ENCODE results near the gene ZNF511.

The ZNF511 gene

GRCh38 chr10:133266056-133266795, 42.5 kb upstream of the ZNF511 start:
- no peaks in the 10 kb centered on the region for H3K36me3 ChIP-seq (ENCODE audit: insufficient read depth, low read length)
- no peak overlapping the region for H3K4me3 ChIP-seq
- no peak for DNase-seq (ENCODE audit: low read depth, low spot score)
- H3K9me3 ChIP-seq (ENCODE audit: low read depth, low read length): no peaks in the 10 kb centered on the region
- H3K9ac ChIP-seq (ENCODE audit: insufficient read length): no peak overlapping the region
- TF ChIP-seq EZH2 (IDR thresholded peaks at IDR 0.05) (no peak), POLR2AphosphoS5 (IDR thresholded peaks at IDR 0.05; ENCODE audit: borderline replicate concordance, low read depth, low read length) (no peak), FOXP2 (optimal IDR thresholded peaks at IDR 0.05; ENCODE audit: control extremely low read depth, extremely low read length, insufficient read depth) (no peak)
- H3K27ac ChIP-seq: no peak overlapping the region

- TF ChIP-seq POLR2AphosphoS5 (IDR thresholded peaks at IDR 0.05; ENCODE audit: borderline replicate concordance, low read depth, low read length) (no peak), EZH2 (IDR thresholded peaks at IDR 0.05) (no peak), FOXP2 (optimal IDR thresholded peaks at IDR 0.05; ENCODE audit: control extremely low read depth, extremely low read length, insufficient read depth) (no peak)
- Histone ChIP-seq H3K36me3 (ENCODE audit: insufficient read depth, low read length) (no peaks in the 10 kb centered on the region), H3K9ac (ENCODE audit: insufficient read length) (no peak overlapping the region), H3K9me3 (ENCODE audit: low read depth, low read length) (no peaks in the 10 kb centered on the region), H3K27ac (no peak overlapping the region), H3K4me3 (no peak overlapping the region)
- DNase-seq (ENCODE audit: low read depth, low spot score): no peak
Measured at GRCh38 chr10:133267293-133267692, 41.4 kb upstream of the ZNF511 start.

GRCh38 chr10:133267829-133268228, 40.9 kb upstream of the ZNF511 start:
- H3K9ac ChIP-seq (ENCODE audit: insufficient read length): no peak overlapping the region
- no peak overlapping the region for H3K4me3 ChIP-seq
- DNase-seq (ENCODE audit: low read depth, low spot score): no peak
- H3K27ac ChIP-seq: no peak overlapping the region
- TF ChIP-seq EZH2 (IDR thresholded peaks at IDR 0.05): no peak
- no peak for TF ChIP-seq FOXP2 (optimal IDR thresholded peaks at IDR 0.05; ENCODE audit: control extremely low read depth, extremely low read length, insufficient read depth)
- TF ChIP-seq POLR2AphosphoS5 (IDR thresholded peaks at IDR 0.05; ENCODE audit: borderline replicate concordance, low read depth, low read length): no peak
- no peaks in the 10 kb centered on the region for H3K36me3 ChIP-seq (ENCODE audit: insufficient read depth, low read length)
- no peaks in the 10 kb centered on the region for H3K9me3 ChIP-seq (ENCODE audit: low read depth, low read length)

GRCh38 chr10:133268532-133268931, 40.2 kb upstream of the ZNF511 start:
- DNase-seq (ENCODE audit: low read depth, low spot score): no peak
- no peak for TF ChIP-seq POLR2AphosphoS5 (IDR thresholded peaks at IDR 0.05; ENCODE audit: borderline replicate concordance, low read depth, low read length)
- TF ChIP-seq FOXP2 (optimal IDR thresholded peaks at IDR 0.05; ENCODE audit: control extremely low read depth, extremely low read length, insufficient read depth): no peak
- TF ChIP-seq EZH2 (IDR thresholded peaks at IDR 0.05): no peak
- H3K36me3 ChIP-seq (ENCODE audit: insufficient read depth, low read length): no peaks in the 10 kb centered on the region
- H3K9ac ChIP-seq (ENCODE audit: insufficient read length): no peak overlapping the region
- no peak overlapping the region for H3K4me3 ChIP-seq
- no peak overlapping the region for H3K27ac ChIP-seq
- H3K9me3 ChIP-seq (ENCODE audit: low read depth, low read length): no peaks in the 10 kb centered on the region

- no peak overlapping the region for H3K4me3 ChIP-seq
- DNase-seq (ENCODE audit: low read depth, low spot score): no peak
- TF ChIP-seq EZH2 (IDR thresholded peaks at IDR 0.05) (no peak), POLR2AphosphoS5 (IDR thresholded peaks at IDR 0.05; ENCODE audit: borderline replicate concordance, low read depth, low read length) (no peak), FOXP2 (optimal IDR thresholded peaks at IDR 0.05; ENCODE audit: control extremely low read depth, extremely low read length, insufficient read depth) (no peak)
- no peaks in the 10 kb centered on the region for H3K36me3 ChIP-seq (ENCODE audit: insufficient read depth, low read length)
- H3K9me3 ChIP-seq (ENCODE audit: low read depth, low read length): no peaks in the 10 kb centered on the region
- H3K27ac ChIP-seq: no peak overlapping the region
- no peak overlapping the region for H3K9ac ChIP-seq (ENCODE audit: insufficient read length)
Measured at GRCh38 chr10:133269367-133269766, 39.3 kb upstream of the ZNF511 start.

GRCh38 chr10:133270204-133270603, 38.5 kb upstream of the ZNF511 start:
- H3K9ac ChIP-seq (ENCODE audit: insufficient read length): no peak overlapping the region
- no peak overlapping the region for H3K27ac ChIP-seq
- TF ChIP-seq EZH2 (IDR thresholded peaks at IDR 0.05) (no peak), FOXP2 (optimal IDR thresholded peaks at IDR 0.05; ENCODE audit: control extremely low read depth, extremely low read length, insufficient read depth) (no peak), POLR2AphosphoS5 (IDR thresholded peaks at IDR 0.05; ENCODE audit: borderline replicate concordance, low read depth, low read length) (no peak)
- H3K4me3 ChIP-seq: no peak overlapping the region
- no peaks in the 10 kb centered on the region for H3K36me3 ChIP-seq (ENCODE audit: insufficient read depth, low read length)
- DNase-seq (ENCODE audit: low read depth, low spot score): no peak
- H3K9me3 ChIP-seq (ENCODE audit: low read depth, low read length): no peaks in the 10 kb centered on the region

- no peak for DNase-seq (ENCODE audit: low read depth, low spot score)
- H3K9ac ChIP-seq (ENCODE audit: insufficient read length): no peak overlapping the region
- no peak for TF ChIP-seq POLR2AphosphoS5 (IDR thresholded peaks at IDR 0.05; ENCODE audit: borderline replicate concordance, low read depth, low read length)
- TF ChIP-seq EZH2 (IDR thresholded peaks at IDR 0.05): no peak
- no peak for TF ChIP-seq FOXP2 (optimal IDR thresholded peaks at IDR 0.05; ENCODE audit: control extremely low read depth, extremely low read length, insufficient read depth)
- no peak overlapping the region for H3K4me3 ChIP-seq
- H3K36me3 ChIP-seq (ENCODE audit: insufficient read depth, low read length): no peaks in the 10 kb centered on the region
- H3K27ac ChIP-seq: no peak overlapping the region
- no peaks in the 10 kb centered on the region for H3K9me3 ChIP-seq (ENCODE audit: low read depth, low read length)
Measured at GRCh38 chr10:133270773-133271297, 37.9 kb upstream of the ZNF511 start.

- no peak overlapping the region for H3K9ac ChIP-seq (ENCODE audit: insufficient read length)
- no peaks in the 10 kb centered on the region for H3K9me3 ChIP-seq (ENCODE audit: low read depth, low read length)
- TF ChIP-seq POLR2AphosphoS5 (IDR thresholded peaks at IDR 0.05; ENCODE audit: borderline replicate concordance, low read depth, low read length) (no peak), FOXP2 (optimal IDR thresholded peaks at IDR 0.05; ENCODE audit: control extremely low read depth, extremely low read length, insufficient read depth) (no peak), EZH2 (IDR thresholded peaks at IDR 0.05) (no peak)
- H3K4me3 ChIP-seq: no peak overlapping the region
- no peak overlapping the region for H3K27ac ChIP-seq
- no peak for DNase-seq (ENCODE audit: low read depth, low spot score)
- H3K36me3 ChIP-seq (ENCODE audit: insufficient read depth, low read length): no peaks in the 10 kb centered on the region
Measured at GRCh38 chr10:133271521-133272300, 37.0 kb upstream of the ZNF511 start.

Measured in SK-N-MC (cell line).